ENCODE measurements around the gene GSAP. TPM values are rescaled to one million over a fixed set of nuclear protein-coding genes. Genes with fewer than 3 reads are reported as not detected.

The GSAP gene
- total RNA-seq, 2 donors from 2014 or later = 9.7 to 11.4 TPM

- DNase-seq (ENCODE audit: low spot score) = no peak
- intact Hi-C loops (cut with DNase I) = no loop called here
These were observed 26.9 kb upstream of the GSAP start for GRCh38 chr7:77443042-77443441.

GRCh38 chr7:77442636-77443035 lies 26.5 kb upstream of the GSAP start:
- DNase-seq (ENCODE audit: low spot score) = no peak

GRCh38 chr7:77441046-77441445 lies 24.9 kb upstream of the GSAP start:
- intact Hi-C loops (cut with DNase I) = no loop called here
- no peak for DNase-seq (ENCODE audit: low spot score)

More at GRCh38 chr7:77442636-77443035, 26.5 kb upstream of the GSAP start:
- intact Hi-C loops (cut with DNase I) = no loop called here

- intact Hi-C loops (cut with DNase I) = no loop called here
- no peak for DNase-seq (ENCODE audit: low spot score)
These were observed 23.4 kb upstream of the GSAP start for GRCh38 chr7:77439572-77439971.

GRCh38 chr7:77438131-77438530 lies 22.0 kb upstream of the GSAP start:
- no peak for DNase-seq (ENCODE audit: low spot score)
- intact Hi-C loops (cut with DNase I) = no loop called here

- intact Hi-C loops (cut with DNase I) = no loop called here
- no peak for DNase-seq (ENCODE audit: low spot score)
These were observed 18.6 kb upstream of the GSAP start for GRCh38 chr7:77434570-77435275.

GRCh38 chr7:77433901-77434300 lies 17.8 kb upstream of the GSAP start:
- no peak for DNase-seq (ENCODE audit: low spot score)
- intact Hi-C loops (cut with DNase I) = no loop called here

GRCh38 chr7:77430927-77431326 lies 14.8 kb upstream of the GSAP start:
- no peak for DNase-seq (ENCODE audit: low spot score)
- intact Hi-C loops (cut with DNase I) = no loop called here

- DNase-seq (ENCODE audit: low spot score) = no peak
- intact Hi-C loops (cut with DNase I) = no loop called here
These were observed 12.7 kb upstream of the GSAP start for GRCh38 chr7:77428777-77429231.

GRCh38 chr7:77427996-77428603 lies 12.0 kb upstream of the GSAP start:
- intact Hi-C loops (cut with DNase I) = no loop called here

GRCh38 chr7:77426521-77427051 lies 10.4 kb upstream of the GSAP start:
- no peak for DNase-seq (ENCODE audit: low spot score)
- intact Hi-C loops (cut with DNase I) = no loop called here

More at GRCh38 chr7:77427996-77428603, 12.0 kb upstream of the GSAP start:
- no peak for DNase-seq (ENCODE audit: low spot score)

- intact Hi-C loops (cut with DNase I) = no loop called here
- no peak for DNase-seq (ENCODE audit: low spot score)
These were observed 9.9 kb upstream of the GSAP start for GRCh38 chr7:77426052-77426404.

GRCh38 chr7:77425101-77426051 lies 9.2 kb upstream of the GSAP start:
- no peak for DNase-seq (ENCODE audit: low spot score)
- intact Hi-C loops (cut with DNase I) = no loop called here

GRCh38 chr7:77422500-77422899 lies 6.4 kb upstream of the GSAP start:
- intact Hi-C loops (cut with DNase I) = no loop called here

GRCh38 chr7:77420986-77421672 lies 5.0 kb upstream of the GSAP start:
- intact Hi-C loops (cut with DNase I) = no loop called here
- no peak for DNase-seq (ENCODE audit: low spot score)

More at GRCh38 chr7:77422500-77422899, 6.4 kb upstream of the GSAP start:
- no peak for DNase-seq (ENCODE audit: low spot score)

GRCh38 chr7:77420438-77420837 lies 4.3 kb upstream of the GSAP start:
- DNase-seq (ENCODE audit: low spot score) = no peak
- intact Hi-C loops (cut with DNase I) = no loop called here

GRCh38 chr7:77419102-77419501 lies 3.0 kb upstream of the GSAP start:
- no peak for DNase-seq (ENCODE audit: low spot score)
- intact Hi-C loops (cut with DNase I) = no loop called here

- intact Hi-C loops (cut with DNase I) = no loop called here
These were observed 1.7 kb upstream of the GSAP start for GRCh38 chr7:77417801-77418200.

More at GRCh38 chr7:77417801-77418200, 1.7 kb upstream of the GSAP start:
- no peak for DNase-seq (ENCODE audit: low spot score)

Measured in posterior vena cava (tissue), 2 donors.